ENCODE measurements around the gene FREY1. TPM values are rescaled to one million over a fixed set of nuclear protein-coding genes. Genes with fewer than 3 reads are reported as not detected.
A peak's percentile ranks its signal among the peaks of the same experiment; 100 is the strongest.

Gene FREY1
- total RNA-seq, 2 experiments from 2014 or later, result 0.60 to 0.80 TPM

DNA sequence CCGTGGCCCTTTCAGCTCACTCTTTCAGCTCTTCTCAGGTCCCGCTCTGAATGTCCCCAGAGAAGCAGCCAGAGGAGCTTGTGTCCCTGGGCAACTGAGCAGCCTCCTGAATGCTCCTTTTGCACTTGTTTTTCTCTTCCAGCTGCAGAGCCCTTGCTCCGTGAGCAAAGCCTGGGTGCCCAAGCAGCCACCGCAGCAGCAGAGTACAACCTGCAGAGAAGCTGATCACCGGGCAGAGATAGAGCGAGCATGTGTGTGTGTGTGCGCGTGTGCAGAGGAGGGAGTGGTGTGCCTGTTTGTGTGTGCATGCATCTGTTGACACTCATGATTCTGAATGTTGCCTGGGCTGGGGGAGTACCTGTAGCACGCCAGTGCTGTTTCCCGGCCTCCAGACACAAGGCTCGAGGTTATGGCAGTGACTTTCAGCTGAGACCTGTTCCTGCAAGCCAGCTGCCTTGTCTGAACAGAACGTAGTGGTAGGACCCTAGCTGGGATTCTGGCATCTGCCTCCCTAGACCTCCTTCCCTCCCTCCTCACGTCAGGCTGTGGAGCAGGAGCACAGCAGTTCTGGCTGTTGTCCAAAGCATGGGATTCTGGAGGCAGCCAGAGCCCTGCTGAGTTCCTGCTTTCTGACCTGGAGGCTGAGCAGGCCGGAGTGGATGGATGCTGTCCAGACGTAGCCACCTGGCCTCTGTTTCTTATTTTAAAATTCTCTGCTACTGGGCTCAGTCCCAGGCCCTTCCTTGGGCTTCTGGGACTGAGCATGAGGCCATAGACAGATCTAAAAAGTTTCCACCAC lies 26.1 kb downstream of the FREY1 start:
- Mint-ChIP-seq H3K4me3 (no peak overlapping the region), H3K9me3 (no peaks in the 10 kb centered on the region), H3K36me3 (peaks cover 9% of the 10 kb centered on the region), H3K27ac (no peak overlapping the region), H3K27me3 (no peaks in the 10 kb centered on the region), H3K4me1 (peaks cover 7% of the 10 kb centered on the region)
- no peak for DNase-seq

DNA sequence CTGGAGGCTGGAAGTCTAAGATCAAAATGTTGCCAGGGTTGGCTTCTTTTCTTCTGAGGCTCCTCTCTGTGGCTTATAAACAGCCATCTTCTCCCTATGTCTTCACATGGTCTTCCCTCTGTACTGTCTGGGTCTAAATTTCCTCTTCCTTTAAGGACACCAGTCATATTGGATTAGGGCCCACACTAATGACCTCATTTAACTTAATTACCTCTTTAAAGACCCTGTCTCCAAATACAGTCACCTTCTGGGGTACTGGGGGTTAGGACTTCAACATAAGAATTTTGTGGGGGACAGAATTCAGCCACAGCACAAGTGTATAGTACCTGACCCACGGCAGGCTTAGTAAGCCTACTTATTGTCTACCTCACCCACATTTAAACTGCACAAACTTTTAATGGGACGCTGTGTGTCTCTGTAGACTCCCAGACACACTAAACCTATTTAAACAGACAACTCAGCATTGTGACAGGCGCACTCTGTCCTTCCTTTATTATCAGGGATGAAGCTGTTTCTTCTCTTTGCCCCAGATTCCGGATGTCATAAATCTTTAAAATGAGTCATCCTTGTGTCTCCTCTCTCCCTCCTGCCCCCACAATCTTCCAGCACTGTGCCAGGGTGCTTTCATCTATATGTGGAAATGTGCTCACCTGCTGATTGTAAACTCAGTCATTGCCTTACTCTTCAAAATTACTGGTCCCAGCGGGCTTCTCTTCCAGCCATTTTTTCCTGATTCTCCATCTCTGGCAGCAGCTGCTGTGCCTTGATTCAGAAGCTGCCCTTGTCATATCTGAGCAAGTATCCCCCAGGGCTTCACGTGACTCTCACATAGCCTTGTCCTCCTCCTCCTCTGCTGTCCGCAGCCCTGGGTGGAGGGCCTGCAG lies 27.0 kb downstream of the FREY1 start:
- DNase-seq, result no peak
- H3K4me3 Mint-ChIP-seq, result no peak overlapping the region
- H3K4me1 Mint-ChIP-seq, result peaks cover 5% of the 10 kb centered on the region
- H3K27ac Mint-ChIP-seq, result no peak overlapping the region
- H3K9me3 Mint-ChIP-seq, result no peaks in the 10 kb centered on the region
- H3K36me3 Mint-ChIP-seq, result peaks cover 9% of the 10 kb centered on the region
- H3K27me3 Mint-ChIP-seq, result no peaks in the 10 kb centered on the region

DNA sequence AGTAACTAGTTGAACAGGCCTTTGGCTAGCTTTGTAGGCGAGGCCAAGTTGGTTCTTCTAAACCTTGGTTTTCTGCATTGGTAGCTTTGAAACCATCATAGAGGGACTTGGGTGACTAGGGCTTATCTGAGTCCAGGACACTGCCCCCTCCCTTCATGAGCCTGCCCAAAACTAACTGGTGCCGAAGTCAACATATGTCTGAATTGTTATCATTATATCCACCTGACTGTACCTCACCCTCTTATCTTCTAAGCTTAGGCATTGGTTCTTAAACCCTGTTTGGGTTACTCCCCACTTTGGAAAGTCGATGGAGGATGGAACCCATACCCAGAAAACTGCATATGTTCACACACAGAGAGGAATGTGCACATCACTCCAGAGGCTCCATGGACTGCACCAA lies 29.2 kb downstream of the FREY1 start:
- Mint-ChIP-seq H3K4me1 (no peaks in the 10 kb centered on the region), H3K27ac (no peak overlapping the region), H3K4me3 (no peak overlapping the region), H3K27me3 (no peaks in the 10 kb centered on the region), H3K9me3 (no peaks in the 10 kb centered on the region), H3K36me3 (peaks cover 13% of the 10 kb centered on the region)
- DNase-seq, result no peak

DNA sequence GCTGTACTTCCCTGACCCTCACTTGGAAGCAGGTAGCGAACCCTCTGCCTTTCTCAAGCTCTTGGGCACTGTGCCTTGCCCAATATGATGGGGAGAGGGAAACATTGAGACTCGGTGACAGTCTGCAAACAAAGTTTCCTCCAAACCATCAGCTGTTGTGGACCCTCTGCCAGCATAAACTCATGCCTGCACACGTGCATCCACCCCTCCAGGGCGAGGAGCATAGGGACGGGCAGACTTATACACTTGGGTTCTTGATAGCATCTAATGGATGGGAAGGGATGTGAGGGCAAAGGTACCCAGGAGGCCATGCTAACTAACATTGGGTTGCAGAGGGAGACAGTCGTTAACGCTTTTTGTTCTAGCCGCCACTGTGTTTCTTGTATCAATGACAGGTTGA lies 29.9 kb downstream of the FREY1 start:
- H3K4me3 Mint-ChIP-seq, result no peak overlapping the region
- H3K4me1 Mint-ChIP-seq, result no peaks in the 10 kb centered on the region
- no peak overlapping the region for H3K27ac Mint-ChIP-seq
- H3K36me3 Mint-ChIP-seq, result peaks cover 10% of the 10 kb centered on the region
- DNase-seq, result no peak
- no peaks in the 10 kb centered on the region for H3K27me3 Mint-ChIP-seq
- no peaks in the 10 kb centered on the region for H3K9me3 Mint-ChIP-seq

DNA sequence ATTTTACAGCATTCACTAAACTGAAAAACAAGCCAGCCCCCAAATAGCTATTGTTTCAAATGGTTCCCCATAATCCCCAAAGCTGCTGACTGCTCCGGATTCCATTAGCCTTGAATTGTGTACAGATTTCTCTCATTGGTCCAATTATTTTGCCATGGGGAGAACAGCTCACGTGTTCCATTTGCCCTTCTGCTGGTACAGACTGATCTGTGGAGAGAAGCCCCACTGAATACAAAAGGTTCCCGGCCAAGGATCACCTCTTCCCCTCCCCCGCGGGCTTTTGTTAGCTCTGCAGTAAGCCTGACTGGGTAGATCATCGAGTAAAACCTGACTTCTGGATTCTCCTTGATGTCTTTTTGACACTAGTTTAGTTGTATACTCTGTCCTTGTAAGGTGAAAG lies 30.7 kb downstream of the FREY1 start:
- Mint-ChIP-seq H3K4me1 (no peaks in the 10 kb centered on the region), H3K9me3 (no peaks in the 10 kb centered on the region), H3K36me3 (peaks cover 8% of the 10 kb centered on the region), H3K27ac (no peak overlapping the region), H3K27me3 (no peaks in the 10 kb centered on the region), H3K4me3 (no peak overlapping the region)
- DNase-seq, result no peak

DNA sequence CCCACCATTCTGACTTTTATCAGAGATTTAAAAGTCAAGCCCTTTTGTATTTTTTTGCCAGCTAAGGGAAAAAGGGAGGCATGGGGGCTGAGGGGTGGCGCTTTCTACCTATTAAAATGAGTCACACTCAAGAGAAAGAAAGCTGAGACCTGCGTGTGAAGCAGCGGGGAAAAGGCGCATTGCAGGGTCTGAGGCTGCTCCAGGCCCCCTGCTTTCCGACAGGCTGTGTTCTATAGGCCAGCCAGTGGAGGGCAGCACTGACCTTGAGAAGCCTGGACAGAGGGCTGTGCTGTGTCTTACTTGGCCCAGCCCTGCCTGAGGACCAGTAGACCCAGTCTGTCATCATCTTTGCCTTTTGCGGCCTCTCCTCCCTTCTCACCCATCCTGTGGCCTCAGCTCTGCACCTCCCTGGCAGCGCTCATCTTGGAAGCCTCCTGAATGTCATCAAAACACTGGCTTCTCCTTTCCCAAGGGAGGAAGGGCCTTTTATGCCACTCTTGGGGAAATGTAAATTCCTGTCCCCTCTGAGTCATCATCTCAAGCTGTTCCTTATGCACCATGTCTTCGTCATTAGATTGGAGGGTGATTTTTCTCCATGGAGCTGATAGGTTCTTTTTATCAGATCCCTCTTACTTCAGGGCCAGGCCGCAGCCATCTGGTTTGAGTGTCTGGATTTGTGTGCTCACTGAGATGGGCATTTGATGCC lies 34.3 kb downstream of the FREY1 start:
- Mint-ChIP-seq H3K4me1 (no peaks in the 10 kb centered on the region), H3K4me3 (no peak overlapping the region), H3K36me3 (peaks cover 19% of the 10 kb centered on the region), H3K27ac (no peak overlapping the region), H3K27me3 (no peaks in the 10 kb centered on the region), H3K9me3 (no peaks in the 10 kb centered on the region)
- peak; percentile 45 for DNase-seq

DNA sequence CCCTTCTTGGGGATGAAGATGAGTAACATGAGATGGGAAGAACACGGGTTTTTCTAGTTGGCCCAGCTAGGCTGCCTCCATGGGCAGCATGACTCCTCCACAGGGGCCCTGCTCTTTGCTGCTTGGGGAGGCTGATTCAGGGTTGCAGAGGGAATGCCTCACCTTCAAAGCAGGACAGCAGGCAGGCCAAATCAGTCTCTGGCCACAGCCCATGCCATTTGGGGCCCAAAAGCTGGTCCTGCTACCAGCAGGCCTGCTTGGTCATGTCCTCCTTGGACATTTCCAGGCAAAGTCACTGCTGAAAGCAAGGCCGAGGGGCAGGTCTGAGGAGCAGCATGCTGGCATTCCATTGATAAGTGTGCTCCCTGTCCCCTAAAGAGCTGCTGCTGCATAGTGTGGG lies 35.4 kb downstream of the FREY1 start:
- no peaks in the 10 kb centered on the region for H3K9me3 Mint-ChIP-seq
- H3K4me1 Mint-ChIP-seq, result no peaks in the 10 kb centered on the region
- H3K27me3 Mint-ChIP-seq, result no peaks in the 10 kb centered on the region
- no peak overlapping the region for H3K27ac Mint-ChIP-seq
- peaks cover 22% of the 10 kb centered on the region for H3K36me3 Mint-ChIP-seq
- no peak overlapping the region for H3K4me3 Mint-ChIP-seq
- no peak for DNase-seq

DNA sequence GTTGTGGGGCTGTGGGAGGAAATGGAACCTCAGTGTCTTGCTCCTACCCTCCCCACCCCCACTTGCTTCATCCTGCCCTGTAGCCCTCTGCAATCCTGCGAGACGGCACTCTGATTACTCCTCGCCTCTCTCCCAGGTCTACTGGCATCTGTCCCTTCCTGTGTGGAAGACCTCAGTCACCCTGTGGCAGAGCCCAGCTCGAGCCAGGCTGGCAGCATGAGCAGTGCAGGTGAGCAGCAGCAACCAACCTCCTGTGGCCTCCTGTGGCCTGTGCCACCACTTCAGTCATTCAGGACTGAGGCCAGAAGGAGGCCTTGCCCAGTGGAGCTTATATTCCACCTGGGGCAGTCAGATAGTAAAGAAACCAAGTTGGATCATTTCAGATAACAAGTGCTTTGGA lies 36.4 kb downstream of the FREY1 start:
- no peaks in the 10 kb centered on the region for H3K4me1 Mint-ChIP-seq
- no peaks in the 10 kb centered on the region for H3K27me3 Mint-ChIP-seq
- H3K9me3 Mint-ChIP-seq, result no peaks in the 10 kb centered on the region
- H3K36me3 Mint-ChIP-seq, result peaks cover 24% of the 10 kb centered on the region
- H3K27ac Mint-ChIP-seq, result no peak overlapping the region
- no peak overlapping the region for H3K4me3 Mint-ChIP-seq
- no peak for DNase-seq

DNA sequence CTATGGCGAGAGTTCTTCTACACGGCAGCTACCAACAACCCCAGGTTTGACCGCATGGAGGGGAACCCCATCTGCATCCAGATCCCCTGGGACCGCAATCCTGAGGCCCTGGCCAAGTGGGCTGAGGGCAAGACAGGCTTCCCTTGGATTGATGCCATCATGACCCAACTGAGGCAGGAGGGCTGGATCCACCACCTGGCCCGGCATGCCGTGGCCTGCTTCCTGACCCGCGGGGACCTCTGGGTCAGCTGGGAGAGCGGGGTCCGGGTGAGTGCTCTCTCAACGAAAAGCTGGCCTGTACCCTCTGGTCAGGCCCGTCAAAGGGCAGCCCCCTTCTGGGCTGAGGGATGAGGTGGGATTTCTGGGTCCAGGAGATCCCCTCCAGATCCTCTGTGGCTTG lies 37.5 kb downstream of the FREY1 start:
- Mint-ChIP-seq H3K4me3 (no peak overlapping the region), H3K27me3 (no peaks in the 10 kb centered on the region), H3K4me1 (no peaks in the 10 kb centered on the region), H3K9me3 (no peaks in the 10 kb centered on the region), H3K36me3 (peaks cover 24% of the 10 kb centered on the region), H3K27ac (no peak overlapping the region)
- DNase-seq, result no peak

DNA sequence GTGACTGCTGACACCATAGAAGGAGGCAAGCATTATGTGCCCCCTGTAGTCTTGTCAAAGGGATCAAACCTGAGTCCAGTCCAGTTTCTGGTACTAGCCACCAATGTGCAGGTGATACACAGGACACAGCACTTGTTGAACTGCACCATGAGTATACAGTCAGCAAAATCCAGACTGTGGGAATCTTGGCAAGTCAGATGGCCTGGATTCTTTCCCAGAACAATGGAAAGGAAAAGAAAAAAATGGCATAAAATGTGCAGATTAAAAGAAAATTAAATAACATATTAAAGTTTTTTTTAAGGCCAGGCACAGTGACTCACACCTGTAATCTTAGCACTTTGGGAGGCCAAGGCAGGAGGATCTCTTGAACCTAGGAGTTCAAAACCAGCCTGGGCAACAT lies 43.0 kb downstream of the FREY1 start:
- H3K27me3 Mint-ChIP-seq, result no peaks in the 10 kb centered on the region
- no peak for DNase-seq
- no peak overlapping the region for H3K27ac Mint-ChIP-seq
- peaks cover 15% of the 10 kb centered on the region for H3K36me3 Mint-ChIP-seq
- H3K4me1 Mint-ChIP-seq, result no peaks in the 10 kb centered on the region
- no peaks in the 10 kb centered on the region for H3K9me3 Mint-ChIP-seq
- H3K4me3 Mint-ChIP-seq, result no peak overlapping the region

DNA sequence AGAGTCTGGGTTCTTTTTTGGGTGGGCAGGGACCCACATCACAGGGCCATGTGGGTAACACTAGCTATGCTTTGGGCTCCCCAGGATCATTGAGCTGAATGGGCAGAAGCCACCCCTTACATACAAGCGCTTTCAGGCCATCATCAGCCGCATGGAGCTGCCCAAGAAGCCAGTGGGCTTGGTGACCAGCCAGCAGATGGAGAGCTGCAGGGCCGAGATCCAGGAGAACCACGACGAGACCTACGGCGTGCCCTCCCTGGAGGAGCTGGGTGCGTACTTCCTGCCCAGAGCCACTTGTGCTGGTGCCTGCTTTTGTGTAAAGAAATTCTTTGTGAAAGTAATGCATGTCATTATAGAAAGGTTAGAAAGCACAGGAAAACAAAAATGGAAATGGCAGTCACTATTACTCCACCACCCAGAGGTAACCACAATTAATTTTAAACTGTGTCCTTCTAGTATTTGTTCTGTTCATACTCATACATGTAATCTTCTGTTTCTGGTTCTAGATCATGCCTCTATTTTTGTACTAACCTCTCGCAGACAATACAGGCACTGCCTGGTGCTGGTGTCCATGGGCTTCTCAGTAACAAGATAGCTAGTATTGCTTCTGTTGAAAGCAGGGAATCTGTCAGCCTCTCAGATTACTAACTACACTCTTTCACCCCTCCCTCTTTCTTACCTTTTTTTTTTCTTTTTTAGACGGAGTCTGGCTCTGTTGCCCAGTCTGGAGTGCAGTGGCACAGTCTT lies 46.1 kb downstream of the FREY1 start:
- H3K27me3 Mint-ChIP-seq, result no peaks in the 10 kb centered on the region
- no peak for DNase-seq
- H3K9me3 Mint-ChIP-seq, result no peaks in the 10 kb centered on the region
- H3K4me3 Mint-ChIP-seq, result no peak overlapping the region
- no peaks in the 10 kb centered on the region for H3K4me1 Mint-ChIP-seq
- peaks cover 11% of the 10 kb centered on the region for H3K36me3 Mint-ChIP-seq
- H3K27ac Mint-ChIP-seq, result no peak overlapping the region

DNA sequence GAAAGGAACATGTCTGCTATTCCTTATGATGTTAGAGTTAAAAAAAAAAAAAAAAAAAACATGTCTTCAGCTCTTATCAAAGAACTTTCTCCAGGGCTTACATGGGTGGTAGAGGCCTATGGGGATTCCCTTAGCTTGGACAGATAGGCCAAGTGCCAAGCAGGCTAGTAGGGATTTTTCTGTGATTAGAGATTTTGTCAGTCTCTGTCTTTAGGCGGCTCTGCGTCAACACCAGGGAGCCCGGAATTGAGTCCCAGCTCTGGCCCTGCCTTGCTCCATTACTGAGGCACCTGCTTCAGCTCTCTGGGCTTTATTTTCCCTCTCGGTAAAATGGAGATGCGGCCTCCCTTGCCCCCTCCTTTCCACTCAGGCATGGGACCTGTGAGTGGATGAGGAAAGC lies 46.7 kb downstream of the FREY1 start:
- H3K9me3 Mint-ChIP-seq, result no peaks in the 10 kb centered on the region
- H3K4me3 Mint-ChIP-seq, result no peak overlapping the region
- no peak overlapping the region for H3K27ac Mint-ChIP-seq
- DNase-seq, result no peak
- no peaks in the 10 kb centered on the region for H3K4me1 Mint-ChIP-seq
- H3K36me3 Mint-ChIP-seq, result peaks cover 10% of the 10 kb centered on the region
- no peaks in the 10 kb centered on the region for H3K27me3 Mint-ChIP-seq

DNA sequence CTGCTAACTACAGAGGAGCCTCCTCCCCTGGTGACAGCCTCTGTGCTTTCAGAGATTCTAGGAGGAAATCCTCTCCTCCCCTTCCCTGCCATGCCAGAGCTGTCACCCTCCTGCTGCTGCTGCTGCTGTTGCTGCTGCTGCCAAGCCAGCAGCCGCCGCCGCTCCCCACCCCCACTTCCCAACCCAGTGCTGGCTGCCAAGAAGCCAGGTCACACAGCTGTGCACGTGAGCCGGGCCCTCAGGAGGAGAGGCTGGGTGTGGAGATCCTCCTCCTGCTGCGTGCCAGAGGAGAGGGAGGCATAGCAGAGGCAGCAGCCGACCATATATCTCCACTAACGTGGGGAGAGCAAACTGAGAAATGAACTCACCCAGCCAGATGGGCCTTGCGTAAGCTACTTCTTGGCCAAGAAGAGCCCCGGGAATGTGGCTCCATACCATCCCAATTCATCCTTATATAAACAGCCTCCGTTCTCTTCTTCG lies 47.4 kb downstream of the FREY1 start:
- DNase-seq, result no peak
- no peaks in the 10 kb centered on the region for H3K9me3 Mint-ChIP-seq
- H3K27me3 Mint-ChIP-seq, result no peaks in the 10 kb centered on the region
- H3K4me1 Mint-ChIP-seq, result no peaks in the 10 kb centered on the region
- H3K36me3 Mint-ChIP-seq, result peaks cover 10% of the 10 kb centered on the region
- H3K4me3 Mint-ChIP-seq, result no peak overlapping the region
- no peak overlapping the region for H3K27ac Mint-ChIP-seq

DNA sequence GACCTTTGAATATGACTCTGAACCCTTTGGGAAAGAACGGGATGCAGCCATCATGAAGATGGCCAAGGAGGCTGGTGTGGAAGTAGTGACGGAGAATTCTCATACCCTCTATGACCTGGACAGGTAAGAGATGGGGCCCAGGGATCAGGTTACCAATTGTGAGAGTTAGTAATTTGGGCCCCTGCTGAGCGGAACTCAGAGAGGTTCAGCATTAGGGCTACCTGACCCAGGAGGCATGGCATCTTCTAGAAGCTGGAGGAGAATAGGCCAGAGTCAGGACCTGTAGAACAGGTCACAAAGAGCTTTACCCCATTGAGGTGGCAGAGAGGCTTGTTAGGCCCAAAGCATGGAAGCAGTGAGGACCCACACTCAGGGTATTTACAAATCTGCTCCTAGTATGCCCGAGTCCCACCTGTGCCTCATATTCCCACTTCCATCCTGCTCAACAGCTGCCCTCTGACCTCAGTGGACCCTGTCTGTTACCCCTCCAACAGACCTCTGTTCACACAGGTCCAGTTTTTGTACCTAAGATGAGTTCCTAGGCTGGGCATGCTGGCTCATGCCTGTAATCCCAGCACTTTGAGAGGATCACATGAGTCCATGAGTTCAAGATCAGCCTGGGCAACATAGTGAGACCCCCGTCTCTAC lies 48.2 kb downstream of the FREY1 start:
- no peaks in the 10 kb centered on the region for H3K9me3 Mint-ChIP-seq
- peaks cover 10% of the 10 kb centered on the region for H3K36me3 Mint-ChIP-seq

More for the DNA sequence above, 48.2 kb downstream of the FREY1 start:
- no peak overlapping the region for H3K27ac Mint-ChIP-seq
- DNase-seq, result no peak
- H3K27me3 Mint-ChIP-seq, result no peaks in the 10 kb centered on the region
- H3K4me1 Mint-ChIP-seq, result peaks cover 2% of the 10 kb centered on the region
- no peak overlapping the region for H3K4me3 Mint-ChIP-seq

Data from activated naive CD8-positive, alpha-beta T cell treated with anti-CD3 and anti-CD28 coated beads for 36 hours (primary cell).